Measurements from ENCODE around the gene RAPGEF2. TPM values are rescaled to one million over a fixed set of nuclear protein-coding genes. Genes with fewer than 3 reads are reported as not detected.

Gene RAPGEF2
- total and polyA plus RNA-seq, 2 experiments from 2014 or later: 8.4 to 79.3 TPM

DNA sequence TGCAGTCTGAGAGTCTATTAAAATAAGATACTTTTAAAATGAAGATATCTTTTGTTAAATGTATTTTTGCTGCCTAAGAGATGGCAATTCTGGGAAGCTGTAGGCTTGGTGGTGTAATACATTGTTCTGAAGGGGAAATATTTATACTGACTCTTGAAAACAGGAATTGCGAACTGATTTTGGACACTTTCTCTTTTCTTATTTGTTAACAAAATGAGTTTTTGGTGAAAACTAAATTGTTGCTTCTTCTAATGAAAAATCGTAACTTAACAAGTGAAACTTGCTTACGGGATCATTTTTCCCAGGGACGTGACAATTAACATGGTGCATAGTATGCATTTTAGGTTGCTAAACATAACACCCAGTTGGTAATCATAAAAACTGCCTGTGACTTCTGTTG, 71.0 kb downstream of the RAPGEF2 start:
- Histone ChIP-seq H4K20me1 (ENCODE audit: insufficient read depth, poor library complexity, severe bottlenecking) (peaks cover 35% of the 10 kb centered on the region), H2AFZ (no peak overlapping the region), H3K9me3 (ENCODE audit: low read depth) (no peaks in the 10 kb centered on the region), H3K79me2 (peaks cover 92% of the 10 kb centered on the region), H3K9me2 (replicated peaks; ENCODE audit: insufficient read depth) (no peaks in the 10 kb centered on the region), H3K27me3 (no peaks in the 10 kb centered on the region), H3K4me2 (no peak overlapping the region), H3K36me3 (replicated peaks; ENCODE audit: insufficient read depth, low read depth) (no peaks in the 10 kb centered on the region), H3K4me3 (no peak overlapping the region), H3K4me1 (ENCODE audit: insufficient read depth) (peaks cover 12% of the 10 kb centered on the region), H3K27ac (no peak overlapping the region)
- TF ChIP-seq, protein P1, sequence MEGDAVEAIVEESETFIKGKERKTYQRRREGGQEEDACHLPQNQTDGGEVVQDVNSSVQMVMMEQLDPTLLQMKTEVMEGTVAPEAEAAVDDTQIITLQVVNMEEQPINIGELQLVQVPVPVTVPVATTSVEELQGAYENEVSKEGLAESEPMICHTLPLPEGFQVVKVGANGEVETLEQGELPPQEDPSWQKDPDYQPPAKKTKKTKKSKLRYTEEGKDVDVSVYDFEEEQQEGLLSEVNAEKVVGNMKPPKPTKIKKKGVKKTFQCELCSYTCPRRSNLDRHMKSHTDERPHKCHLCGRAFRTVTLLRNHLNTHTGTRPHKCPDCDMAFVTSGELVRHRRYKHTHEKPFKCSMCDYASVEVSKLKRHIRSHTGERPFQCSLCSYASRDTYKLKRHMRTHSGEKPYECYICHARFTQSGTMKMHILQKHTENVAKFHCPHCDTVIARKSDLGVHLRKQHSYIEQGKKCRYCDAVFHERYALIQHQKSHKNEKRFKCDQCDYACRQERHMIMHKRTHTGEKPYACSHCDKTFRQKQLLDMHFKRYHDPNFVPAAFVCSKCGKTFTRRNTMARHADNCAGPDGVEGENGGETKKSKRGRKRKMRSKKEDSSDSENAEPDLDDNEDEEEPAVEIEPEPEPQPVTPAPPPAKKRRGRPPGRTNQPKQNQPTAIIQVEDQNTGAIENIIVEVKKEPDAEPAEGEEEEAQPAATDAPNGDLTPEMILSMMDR (IDR thresholded peaks at IDR 0.05; ENCODE audit: poor library complexity): no peak
- TF ChIP-seq EZH2 (IDR thresholded peaks at IDR 0.05; ENCODE audit: borderline replicate concordance) (no peak), EZH2phosphoT487 (IDR thresholded peaks at IDR 0.05; ENCODE audit: low read depth, severe bottlenecking, unreplicated experiment) (no peak)
- WGBS (ENCODE audit: low lambda C conversion rate, missing lambda C conversion rate): 98% methylated on average over 4 of the region's 4 CpGs
- no peak for DNase-seq (ENCODE audit: low spot score)

DNA sequence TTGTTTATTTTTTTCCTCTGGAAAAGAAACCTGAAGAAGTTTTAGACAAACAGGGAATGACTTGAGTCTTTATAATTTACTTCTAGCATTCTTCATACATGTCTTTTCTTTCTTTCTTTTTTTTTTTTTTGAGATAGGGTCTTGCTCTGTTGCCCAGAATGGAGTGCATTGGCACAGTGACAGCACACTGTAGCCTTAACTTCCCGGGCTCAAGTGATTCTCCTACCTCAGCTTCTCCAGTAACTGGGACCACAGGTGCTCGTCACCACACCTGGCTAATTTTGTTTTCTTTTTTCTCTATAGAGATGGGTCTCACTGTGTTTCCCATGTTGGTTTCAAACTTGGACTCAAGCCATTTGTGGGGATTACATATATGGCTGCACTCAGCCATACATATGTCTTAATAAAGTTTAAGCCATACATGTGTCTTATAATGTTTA, 71.8 kb downstream of the RAPGEF2 start:
- Histone ChIP-seq H3K27ac (peak overlapping the region; percentile 42), H2AFZ (no peak overlapping the region), H3K9me2 (replicated peaks; ENCODE audit: insufficient read depth) (no peaks in the 10 kb centered on the region), H3K27me3 (no peaks in the 10 kb centered on the region), H4K20me1 (ENCODE audit: insufficient read depth, poor library complexity, severe bottlenecking) (peaks cover 38% of the 10 kb centered on the region), H3K79me2 (peaks cover 92% of the 10 kb centered on the region), H3K36me3 (replicated peaks; ENCODE audit: insufficient read depth, low read depth) (no peaks in the 10 kb centered on the region), H3K4me1 (ENCODE audit: insufficient read depth) (peaks cover 12% of the 10 kb centered on the region), H3K9me3 (ENCODE audit: low read depth) (no peaks in the 10 kb centered on the region), H3K4me3 (no peak overlapping the region), H3K4me2 (peak overlapping the region; percentile 79)
- DNase-seq (ENCODE audit: low spot score): no peak
- WGBS (ENCODE audit: low lambda C conversion rate, missing lambda C conversion rate): 93% methylated on average over 2 of the region's 2 CpGs
- TF ChIP-seq EZH2phosphoT487 (IDR thresholded peaks at IDR 0.05; ENCODE audit: low read depth, severe bottlenecking, unreplicated experiment) (no peak), EZH2 (IDR thresholded peaks at IDR 0.05; ENCODE audit: borderline replicate concordance) (no peak)
- TF ChIP-seq, protein P1 (IDR thresholded peaks at IDR 0.05; ENCODE audit: poor library complexity): no peak

DNA sequence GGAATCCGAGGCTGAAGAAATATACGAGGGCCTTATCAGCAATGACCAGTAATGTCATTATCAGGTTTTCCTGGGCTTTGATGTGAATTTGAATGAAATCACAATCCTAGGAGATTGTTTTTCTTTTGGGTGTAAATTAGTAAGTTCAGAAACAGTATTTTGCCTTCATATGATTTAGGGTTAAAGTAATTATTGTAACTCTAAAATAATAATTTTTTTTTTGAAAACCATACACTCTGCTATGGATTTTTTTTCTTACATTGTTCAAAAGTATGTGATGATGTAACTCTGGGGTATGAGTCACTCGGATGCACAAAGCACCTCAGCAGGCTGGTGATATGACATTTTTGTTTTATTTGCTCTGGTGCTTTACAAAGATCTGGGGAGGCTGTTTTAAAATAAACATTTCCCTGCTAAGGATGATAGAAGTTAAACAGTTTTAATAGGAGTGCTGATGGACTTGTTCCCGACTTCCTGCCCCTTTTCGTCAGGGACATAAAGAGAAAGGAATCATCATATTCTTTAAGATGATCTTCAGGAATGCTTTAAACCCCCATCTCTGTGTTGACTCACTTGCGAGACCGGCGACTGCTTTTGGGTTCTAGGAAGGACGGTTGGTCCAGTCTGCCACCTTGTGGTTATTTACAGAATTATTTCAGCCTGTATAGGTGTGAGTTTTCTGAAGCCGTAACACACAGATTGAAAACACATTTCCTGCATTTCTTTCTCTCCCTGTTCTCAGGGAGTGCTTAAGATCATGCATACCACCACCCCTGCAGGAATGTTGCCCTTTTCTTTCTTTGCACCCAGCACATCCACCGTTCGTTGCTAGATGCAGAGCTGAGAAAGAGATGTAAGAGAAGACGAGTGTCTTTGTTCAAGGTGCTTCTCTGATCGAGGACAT, 72.5 kb downstream of the RAPGEF2 start:
- peak; percentile 88 for DNase-seq (ENCODE audit: low spot score)
- 15% methylated on average over 14 of the region's 14 CpGs for WGBS (ENCODE audit: low lambda C conversion rate, missing lambda C conversion rate)
- no peak overlapping the region for H2AFZ ChIP-seq
- peaks cover 44% of the 10 kb centered on the region for H4K20me1 ChIP-seq (ENCODE audit: insufficient read depth, poor library complexity, severe bottlenecking)
- H3K79me2 ChIP-seq: peaks cover 92% of the 10 kb centered on the region
- no peak for TF ChIP-seq EZH2phosphoT487 (IDR thresholded peaks at IDR 0.05; ENCODE audit: low read depth, severe bottlenecking, unreplicated experiment)
- no peak for TF ChIP-seq EZH2 (IDR thresholded peaks at IDR 0.05; ENCODE audit: borderline replicate concordance)
- TF ChIP-seq, protein P1 (IDR thresholded peaks at IDR 0.05; ENCODE audit: poor library complexity): peak; percentile 90
- H3K4me1 ChIP-seq (ENCODE audit: insufficient read depth): peaks cover 12% of the 10 kb centered on the region
- no peaks in the 10 kb centered on the region for H3K27me3 ChIP-seq
- peak overlapping the region; percentile 79 for H3K4me2 ChIP-seq
- no peak overlapping the region for H3K4me3 ChIP-seq
- no peaks in the 10 kb centered on the region for H3K9me3 ChIP-seq (ENCODE audit: low read depth)
- H3K9me2 ChIP-seq (replicated peaks; ENCODE audit: insufficient read depth): no peaks in the 10 kb centered on the region
- peak overlapping the region; percentile 42 for H3K27ac ChIP-seq
- no peaks in the 10 kb centered on the region for H3K36me3 ChIP-seq (replicated peaks; ENCODE audit: insufficient read depth, low read depth)

All from hepatocyte (in vitro differentiated cells).